ENCODE measurements around the gene MACROD1. TPM values are rescaled to one million over a fixed set of nuclear protein-coding genes. Genes with fewer than 3 reads are reported as not detected.

MACROD1 gene
- total and polyA plus RNA-seq, 2 donors (not counting 1 experiment from before 2014, with no cell fraction given) = 2.7 to 8.6 TPM

GRCh38 chr11:64139049-64139448, 26.9 kb downstream of the MACROD1 start:
- H3K4me1 Mint-ChIP-seq = peaks cover 11% of the 10 kb centered on the region
- Histone ChIP-seq H3K4me2 (replicated peaks; ENCODE audit: low read depth, low read length, poor library complexity, severe bottlenecking) (no peak overlapping the region), H3K36me3 (replicated peaks in 1 of 2; ENCODE audit: control extremely low read depth in 1 of 2, control insufficient read depth in 1 of 2, extremely low read depth in 1 of 2, insufficient read depth in 2 of 2, low read length in 1 of 2) (no peaks in the 10 kb centered on the region), H3K9me3 (ENCODE audit: control extremely low read depth in 1 of 3, control insufficient read depth in 2 of 3, insufficient read depth in 1 of 3, low read length in 2 of 3) (no peaks in the 10 kb centered on the region), H2AFZ (ENCODE audit: insufficient read depth, low read depth, low read length, poor library complexity, severe bottlenecking) (no peak overlapping the region), H3K27me3 (replicated peaks in 1 of 4; ENCODE audit: control extremely low read depth in 1 of 4, control insufficient read depth in 3 of 4, insufficient read depth in 4 of 4, low read length in 3 of 4) (no peaks in the 10 kb centered on the region), H3K27ac (ENCODE audit: low read length in 2 of 2) (no peak overlapping the region), H3K4me3 (ENCODE audit: control extremely low read depth in 1 of 5, extremely low read depth in 1 of 5, insufficient read depth in 1 of 5, low read depth in 2 of 5, low read length in 4 of 5) (no peak overlapping the region), H3K9ac (ENCODE audit: low read length) (no peak overlapping the region), H4K20me1 (ENCODE audit: control insufficient read depth, insufficient read depth, low read length, poor library complexity, severe bottlenecking) (no peaks in the 10 kb centered on the region), H3K79me2 (ENCODE audit: control insufficient read depth, insufficient read depth, low read length) (no peaks in the 10 kb centered on the region), H3K4me1 (ENCODE audit: control insufficient read depth in 2 of 2, insufficient read depth in 2 of 2, low read length in 2 of 2) (peaks cover 10 to 11% of the 10 kb centered on the region in 2 donors)
- ATAC-seq (ENCODE audit: low read depth) (no peak), DNase-seq (no peak)
- no peaks in the 10 kb centered on the region for H3K27me3 Mint-ChIP-seq
- intact Hi-C loops (cut with micrococcal nuclease) = no loop called here
- H3K4me3 Mint-ChIP-seq = no peak overlapping the region
- no peaks in the 10 kb centered on the region for H3K9me3 Mint-ChIP-seq (ENCODE audit: insufficient read depth)
- ChIA-PET CTCF (no interaction called here), POLR2A (no interaction called here)
- 94% methylated on average over 14 of the region's 15 CpGs for WGBS (ENCODE audit: insufficient coverage)
- TF ChIP-seq, protein P1, sequence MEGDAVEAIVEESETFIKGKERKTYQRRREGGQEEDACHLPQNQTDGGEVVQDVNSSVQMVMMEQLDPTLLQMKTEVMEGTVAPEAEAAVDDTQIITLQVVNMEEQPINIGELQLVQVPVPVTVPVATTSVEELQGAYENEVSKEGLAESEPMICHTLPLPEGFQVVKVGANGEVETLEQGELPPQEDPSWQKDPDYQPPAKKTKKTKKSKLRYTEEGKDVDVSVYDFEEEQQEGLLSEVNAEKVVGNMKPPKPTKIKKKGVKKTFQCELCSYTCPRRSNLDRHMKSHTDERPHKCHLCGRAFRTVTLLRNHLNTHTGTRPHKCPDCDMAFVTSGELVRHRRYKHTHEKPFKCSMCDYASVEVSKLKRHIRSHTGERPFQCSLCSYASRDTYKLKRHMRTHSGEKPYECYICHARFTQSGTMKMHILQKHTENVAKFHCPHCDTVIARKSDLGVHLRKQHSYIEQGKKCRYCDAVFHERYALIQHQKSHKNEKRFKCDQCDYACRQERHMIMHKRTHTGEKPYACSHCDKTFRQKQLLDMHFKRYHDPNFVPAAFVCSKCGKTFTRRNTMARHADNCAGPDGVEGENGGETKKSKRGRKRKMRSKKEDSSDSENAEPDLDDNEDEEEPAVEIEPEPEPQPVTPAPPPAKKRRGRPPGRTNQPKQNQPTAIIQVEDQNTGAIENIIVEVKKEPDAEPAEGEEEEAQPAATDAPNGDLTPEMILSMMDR (IDR thresholded peaks at IDR 0.05) = no peak
- no peak overlapping the region for H3K27ac Mint-ChIP-seq

DNA sequence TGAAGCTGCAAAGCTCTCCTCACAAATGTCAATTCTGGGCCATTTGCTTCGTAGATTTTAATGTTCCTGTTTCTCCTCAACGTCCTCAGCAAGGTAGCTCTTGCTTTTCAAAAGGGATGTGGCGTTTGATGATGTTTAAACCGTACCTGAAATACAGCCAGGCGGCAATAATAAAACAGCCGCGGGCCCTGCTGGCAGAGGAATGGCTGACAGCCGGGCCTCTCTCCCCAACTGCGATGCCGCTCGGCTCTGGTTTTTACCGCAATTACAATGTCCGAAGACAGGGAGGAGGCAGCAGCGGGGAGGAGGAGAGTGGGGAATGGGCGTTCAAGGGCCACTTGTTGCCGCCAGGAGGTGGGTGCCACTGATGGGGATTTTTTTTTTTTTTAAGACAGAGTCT, 27.5 kb downstream of the MACROD1 start:
- POLR2A ChIA-PET = no interaction called here

More for the DNA sequence above, 27.5 kb downstream of the MACROD1 start:
- Histone ChIP-seq H3K4me2 (replicated peaks; ENCODE audit: low read depth, low read length, poor library complexity, severe bottlenecking) (no peak overlapping the region), H3K4me3 (ENCODE audit: control extremely low read depth in 1 of 5, extremely low read depth in 1 of 5, insufficient read depth in 1 of 5, low read depth in 2 of 5, low read length in 4 of 5) (no peak overlapping the region), H3K9me3 (ENCODE audit: control extremely low read depth in 1 of 3, control insufficient read depth in 2 of 3, insufficient read depth in 1 of 3, low read length in 2 of 3) (no peaks in the 10 kb centered on the region), H3K27ac (ENCODE audit: low read length in 2 of 2) (no peak overlapping the region), H3K9ac (ENCODE audit: low read length) (no peak overlapping the region), H4K20me1 (ENCODE audit: control insufficient read depth, insufficient read depth, low read length, poor library complexity, severe bottlenecking) (no peaks in the 10 kb centered on the region), H3K36me3 (replicated peaks in 1 of 2; ENCODE audit: control extremely low read depth in 1 of 2, control insufficient read depth in 1 of 2, extremely low read depth in 1 of 2, insufficient read depth in 2 of 2, low read length in 1 of 2) (no peaks in the 10 kb centered on the region), H2AFZ (ENCODE audit: insufficient read depth, low read depth, low read length, poor library complexity, severe bottlenecking) (no peak overlapping the region), H3K4me1 (ENCODE audit: control insufficient read depth in 2 of 2, insufficient read depth in 2 of 2, low read length in 2 of 2) (peaks cover 4% of the 10 kb centered on the region in 2 donors), H3K79me2 (ENCODE audit: control insufficient read depth, insufficient read depth, low read length) (no peaks in the 10 kb centered on the region), H3K27me3 (replicated peaks in 1 of 4; ENCODE audit: control extremely low read depth in 1 of 4, control insufficient read depth in 3 of 4, insufficient read depth in 4 of 4, low read length in 3 of 4) (no peaks in the 10 kb centered on the region)
- ATAC-seq (ENCODE audit: low read depth) (no peak), DNase-seq (no peak)
- TF ChIP-seq, protein P1 (IDR thresholded peaks at IDR 0.05) = no peak
- TF ChIP-seq EZH2 (IDR thresholded peaks at IDR 0.05; ENCODE audit: borderline replicate concordance, insufficient read depth, low read depth, low read length, poor library complexity, severe bottlenecking) = no peak
- Mint-ChIP-seq H3K4me3 (no peak overlapping the region), H3K4me1 (peaks cover 4% of the 10 kb centered on the region), H3K9me3 (ENCODE audit: insufficient read depth) (no peaks in the 10 kb centered on the region), H3K27me3 (no peaks in the 10 kb centered on the region), H3K27ac (no peak overlapping the region)
- CTCF ChIA-PET = interaction anchor here (1.1 to 1.5 kb wide), 2 partner anchors 12 to 136 kb away, joined by 4 to 5 read pairs; no protein-coding TSS in a partner anchor
- intact Hi-C loops (cut with micrococcal nuclease) = no loop called here
- 92% methylated on average over 14 of the region's 16 CpGs for WGBS (ENCODE audit: insufficient coverage)

Data from B cell (primary cell).